ENCODE measurements around the gene ADRA2A.

ADRA2A gene

DNA sequence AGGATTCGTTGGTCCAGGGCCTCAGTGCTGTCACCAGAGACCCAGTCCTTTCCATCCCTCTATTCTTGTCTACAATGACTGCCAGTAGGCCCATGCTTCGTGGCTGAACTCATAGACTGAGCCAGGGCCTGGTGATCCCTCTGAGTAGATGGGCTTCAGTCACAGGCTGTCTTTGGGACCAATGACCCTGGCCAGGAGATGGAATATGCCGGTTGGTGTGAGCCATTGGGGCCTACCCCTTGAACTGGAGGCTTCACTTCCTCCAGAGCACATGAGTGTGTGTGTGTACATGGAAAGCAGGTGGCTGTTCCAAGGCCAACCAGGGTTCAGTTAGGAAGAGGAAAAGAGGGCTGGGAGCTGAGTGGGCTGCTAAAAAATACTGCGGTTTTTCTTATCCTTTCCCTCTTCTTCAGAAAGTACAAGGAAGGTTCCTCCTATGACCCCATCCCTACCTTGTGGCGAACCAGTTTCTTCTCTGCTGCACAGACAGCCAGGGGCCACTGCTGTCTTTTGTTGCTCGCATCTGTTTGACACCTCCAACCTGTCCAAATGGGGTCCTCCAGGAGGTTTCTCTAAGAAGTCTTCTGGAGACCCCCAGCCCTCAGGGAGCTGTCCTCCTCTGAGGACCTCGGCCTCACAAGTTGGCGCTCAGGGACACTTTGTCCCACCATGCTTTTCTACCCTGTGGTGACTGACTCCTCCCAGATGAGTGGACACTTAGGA lies 36.6 kb downstream of the ADRA2A start:
- no peak overlapping the region for H3K4me3 ChIP-seq (ENCODE audit: low read depth in 1 of 2, low read length in 2 of 2)
- H3K4me2 ChIP-seq (ENCODE audit: insufficient read depth, low read length): no peak overlapping the region
- H2AFZ ChIP-seq (ENCODE audit: low read depth, low read length): no peak overlapping the region

GRCh38 chr10:111113961-111114757 lies 37.3 kb downstream of the ADRA2A start:
- H2AFZ ChIP-seq (ENCODE audit: low read depth, low read length): no peak overlapping the region
- no peaks in the 10 kb centered on the region for H3K36me3 ChIP-seq (ENCODE audit: insufficient read depth, low read length)
- DNase-seq (no peak), ATAC-seq (ENCODE audit: insufficient read depth, low read depth) (no peak)
- H3K9me3 ChIP-seq (ENCODE audit: insufficient read depth, low read length, severe bottlenecking): no peaks in the 10 kb centered on the region
- TF ChIP-seq EZH2 (IDR thresholded peaks at IDR 0.05; ENCODE audit: borderline replicate concordance, low read depth, low read length, severe bottlenecking): no peak
- TF ChIP-seq CTCF (IDR thresholded peaks at IDR 0.05; ENCODE audit: borderline replicate concordance, extremely low read depth, low read length, poor library complexity, severe bottlenecking): no peak
- H3K79me2 ChIP-seq (ENCODE audit: insufficient read depth, low read length): no peaks in the 10 kb centered on the region
- H3K27ac ChIP-seq (ENCODE audit: low read length): no peak overlapping the region
- no peak overlapping the region for H3K4me3 ChIP-seq (ENCODE audit: low read depth in 1 of 2, low read length in 2 of 2)
- H4K20me1 ChIP-seq (ENCODE audit: insufficient read depth, low read length): no peaks in the 10 kb centered on the region
- H3K4me1 ChIP-seq (ENCODE audit: insufficient read depth, low read length): no peaks in the 10 kb centered on the region
- no peak overlapping the region for H3K4me2 ChIP-seq (ENCODE audit: insufficient read depth, low read length)
- H3K27me3 ChIP-seq (ENCODE audit: insufficient read depth, low read length, poor library complexity): no peaks in the 10 kb centered on the region
- H3K9ac ChIP-seq (ENCODE audit: low read depth, low read length): no peak overlapping the region

More for the DNA sequence above, 36.6 kb downstream of the ADRA2A start:
- Histone ChIP-seq H3K27me3 (ENCODE audit: insufficient read depth, low read length, poor library complexity) (no peaks in the 10 kb centered on the region), H3K79me2 (ENCODE audit: insufficient read depth, low read length) (no peaks in the 10 kb centered on the region), H3K27ac (ENCODE audit: low read length) (no peak overlapping the region), H4K20me1 (ENCODE audit: insufficient read depth, low read length) (no peaks in the 10 kb centered on the region), H3K9ac (ENCODE audit: low read depth, low read length) (no peak overlapping the region), H3K4me1 (ENCODE audit: insufficient read depth, low read length) (no peaks in the 10 kb centered on the region), H3K9me3 (ENCODE audit: insufficient read depth, low read length, severe bottlenecking) (no peaks in the 10 kb centered on the region), H3K36me3 (ENCODE audit: insufficient read depth, low read length) (no peaks in the 10 kb centered on the region)
- TF ChIP-seq CTCF (IDR thresholded peaks at IDR 0.05; ENCODE audit: borderline replicate concordance, extremely low read depth, low read length, poor library complexity, severe bottlenecking): no peak
- TF ChIP-seq EZH2 (IDR thresholded peaks at IDR 0.05; ENCODE audit: borderline replicate concordance, low read depth, low read length, severe bottlenecking): no peak
- ATAC-seq (ENCODE audit: insufficient read depth, low read depth) (no peak), DNase-seq (no peak)

GRCh38 chr10:111114758-111115500 lies 38.1 kb downstream of the ADRA2A start:
- no peak for TF ChIP-seq CTCF (IDR thresholded peaks at IDR 0.05; ENCODE audit: borderline replicate concordance, extremely low read depth, low read length, poor library complexity, severe bottlenecking)
- TF ChIP-seq EZH2 (IDR thresholded peaks at IDR 0.05; ENCODE audit: borderline replicate concordance, low read depth, low read length, severe bottlenecking): no peak
- no peaks in the 10 kb centered on the region for H3K27me3 ChIP-seq (ENCODE audit: insufficient read depth, low read length, poor library complexity)
- H3K9me3 ChIP-seq (ENCODE audit: insufficient read depth, low read length, severe bottlenecking): no peaks in the 10 kb centered on the region
- H3K79me2 ChIP-seq (ENCODE audit: insufficient read depth, low read length): no peaks in the 10 kb centered on the region
- H3K36me3 ChIP-seq (ENCODE audit: insufficient read depth, low read length): no peaks in the 10 kb centered on the region
- H3K9ac ChIP-seq (ENCODE audit: low read depth, low read length): no peak overlapping the region
- no peak overlapping the region for H3K4me3 ChIP-seq (ENCODE audit: low read depth in 1 of 2, low read length in 2 of 2)
- H3K27ac ChIP-seq (ENCODE audit: low read length): no peak overlapping the region
- no peak for ATAC-seq (ENCODE audit: insufficient read depth, low read depth)
- H3K4me2 ChIP-seq (ENCODE audit: insufficient read depth, low read length): no peak overlapping the region
- DNase-seq: no peak
- no peak overlapping the region for H2AFZ ChIP-seq (ENCODE audit: low read depth, low read length)
- H3K4me1 ChIP-seq (ENCODE audit: insufficient read depth, low read length): no peaks in the 10 kb centered on the region
- no peaks in the 10 kb centered on the region for H4K20me1 ChIP-seq (ENCODE audit: insufficient read depth, low read length)

Measured in DND-41 (cell line).